B cell (primary cell): ENCODE results near the gene SPATA2L. TPM values are rescaled to one million over a fixed set of nuclear protein-coding genes. Genes with fewer than 3 reads are reported as not detected.

ENCODE experiments used
- ATAC-seq: fragments of 200-7000 bp; cut with Tn5 transposase; one replicate; pipeline ENCODE4 v1.10.0; 2021; ENCODE audit warnings: low read depth, mild to moderate bottlenecking, moderate number of reproducible peaks, moderate library complexity
- CTCF ChIA-PET: fragments of 350-600 bp; sonication (Branson Sonifier 250); formaldehyde crosslinking; loops from one replicate; lab custom pipeline; 2021; ENCODE audit warnings: antibody characterized with exemption, inconsistent platforms; lab: Charles Lee
- POLR2A ChIA-PET: fragments of 350-600 bp; sonication (Branson Sonifier 250); formaldehyde crosslinking; loops from one replicate; lab custom pipeline; 2021; ENCODE audit warnings: antibody characterized with exemption; lab: Charles Lee
- DNase-seq: peaks from one replicate; pipeline ENCODE4 v3.0.0; 2013
- H2AFZ ChIP-seq: 2 replicates; pipeline ENCODE4 v1.6.1; 2012; ENCODE audit warnings: mild to moderate bottlenecking, low read depth, low read length; ENCODE audit not compliant: insufficient read depth, poor library complexity, severe bottlenecking
- H3K27ac ChIP-seq, 2 donors: 1 replicate in 1 of 2; 2 replicates in 1 of 2; pipeline ENCODE4 v1.5.1; 2012 to 2013; ENCODE audit warnings: low read length in 2 of 2, mild to moderate bottlenecking in 2 of 2, moderate library complexity in 1 of 2
- H3K27me3 ChIP-seq, 4 experiments: fragments of 200-600 bp in 1 of 4; sonication (generic) in 1 of 4; replicated peaks in 1 of 4; 1 replicate in 2 of 4; 2 replicates in 2 of 4; pipeline versions ENCODE4 v1.6.1 to v1.7.0; 2013 to 2016; ENCODE audit warnings: low read length in 3 of 4, mild to moderate bottlenecking in 2 of 4, mixed read lengths in 1 of 4, moderate library complexity in 1 of 4; ENCODE audit not compliant: insufficient read depth in 4 of 4, control insufficient read depth in 3 of 4; ENCODE audit errors: control extremely low read depth in 1 of 4
- H3K36me3 ChIP-seq, 2 experiments: replicated peaks in 1 of 2; 1 replicate in 1 of 2; 2 replicates in 1 of 2; pipeline versions ENCODE4 v1.6.1 to v1.7.1; 2013; ENCODE audit warnings: low read length in 1 of 2; ENCODE audit not compliant: insufficient read depth in 2 of 2, control insufficient read depth in 1 of 2; ENCODE audit errors: control extremely low read depth in 1 of 2, extremely low read depth in 1 of 2
- H3K4me1 ChIP-seq, 2 donors: fragments of 200-600 bp in 1 of 2; sonication (generic) in 1 of 2; 1 replicate in 1 of 2; 2 replicates in 1 of 2; pipeline versions ENCODE4 v1.5.1 to v1.6.1; 2013 to 2017; ENCODE audit warnings: low read length in 2 of 2; ENCODE audit not compliant: control insufficient read depth in 2 of 2, insufficient read depth in 2 of 2
- H3K4me2 ChIP-seq: replicated peaks from 2 replicates; pipeline ENCODE3; 2012; ENCODE audit warnings: mild to moderate bottlenecking, low read depth, low read length; ENCODE audit not compliant: poor library complexity, severe bottlenecking
- H3K4me3 ChIP-seq, 5 experiments: fragments of 200-600 bp in 1 of 5; sonication (generic) in 1 of 5; 1 replicate in 3 of 5; 2 replicates in 2 of 5; pipeline versions ENCODE4 v1.5.1 to v1.7.0; 2011 to 2016; ENCODE audit warnings: low read length in 4 of 5, mild to moderate bottlenecking in 4 of 5, low read depth in 2 of 5, control low read depth in 1 of 5, moderate library complexity in 1 of 5; ENCODE audit not compliant: insufficient read depth in 1 of 5; ENCODE audit errors: control extremely low read depth in 1 of 5, extremely low read depth in 1 of 5
- H3K79me2 ChIP-seq: fragments of 200-600 bp; sonication (generic); one replicate; pipeline ENCODE4 v1.6.0; 2016; ENCODE audit warnings: low read length; ENCODE audit not compliant: control insufficient read depth, insufficient read depth
- H3K9ac ChIP-seq: fragments of 200-600 bp; sonication (generic); 2 replicates; pipeline ENCODE4 v1.6.1; 2017; ENCODE audit warnings: mild to moderate bottlenecking, low read length, moderate library complexity
- H3K9me3 ChIP-seq, 3 donors: one replicate each; pipeline versions ENCODE4 v1.6.1 to v1.7.1; 2013; ENCODE audit warnings: low read length in 2 of 3; ENCODE audit not compliant: control insufficient read depth in 2 of 3, insufficient read depth in 1 of 3; ENCODE audit errors: control extremely low read depth in 1 of 3
- H4K20me1 ChIP-seq: 2 replicates; pipeline ENCODE4 v1.6.0; 2012; ENCODE audit warnings: mild to moderate bottlenecking, low read length; ENCODE audit not compliant: insufficient read depth, control insufficient read depth, poor library complexity, severe bottlenecking
- H3K27ac Mint-ChIP-seq: one replicate; pipeline ENCODE4 v1.8.0; 2021; ENCODE audit warnings: mixed read lengths
- H3K27me3 Mint-ChIP-seq: one replicate; pipeline ENCODE4 v1.8.0; 2021; ENCODE audit warnings: mixed read lengths
- H3K4me1 Mint-ChIP-seq: one replicate; pipeline ENCODE4 v1.8.0; 2021; ENCODE audit warnings: mixed read lengths
- H3K4me3 Mint-ChIP-seq: one replicate; pipeline ENCODE4 v1.8.0; 2021; ENCODE audit warnings: mixed read lengths
- H3K9me3 Mint-ChIP-seq: one replicate; pipeline ENCODE4 v1.8.0; 2022; ENCODE audit warnings: mixed read lengths; ENCODE audit not compliant: insufficient read depth
- EZH2 ChIP-seq: IDR thresholded peaks from 2 replicates; pipeline ENCODE4 v1.6.1; 2012; ENCODE audit warnings: borderline replicate concordance, low read depth, mild to moderate bottlenecking, moderate library complexity, low read length; ENCODE audit not compliant: insufficient read depth, poor library complexity, severe bottlenecking
- WGBS: methylation state at CpG from one replicate; pipeline ENCODE4 v1.1.5; 2013; ENCODE audit warnings: missing lambda C conversion rate; ENCODE audit not compliant: insufficient coverage; 5-methylcytosine and 5-hydroxymethylcytosine counted together
- intact Hi-C: fragments of 100-400 bp; cut with micrococcal nuclease; formaldehyde crosslinking; loops from one replicate; pipeline ENCODE4 v1.10.0; 2022
- polyA plus RNA-seq: library from polyadenylated mRNA; depleted of rRNA; stranded (reverse); fragments of >200 nt; gene quantifications from 2 replicates; pipeline ENCODE4 v1.2.3, GENCODE V29; 2012
- total RNA-seq, 2 donors: library from RNA; stranded (reverse); fragments of 120-200 nt in 1 of 2; gene quantifications; 1 replicate in 1 of 2; 2 replicates in 1 of 2; pipeline versions ENCODE4 v1.2.3 to v1.2.4, GENCODE V29; 2013 to 2022
- TF ChIP-seq, protein P1 (sequence below): fragments of 200-600 bp; IDR thresholded peaks from one replicate; pipeline ENCODE4 v1.8.0; 2022; ENCODE audit warnings: antibody characterized with exemption, mild to moderate bottlenecking

SPATA2L gene
- total and polyA plus RNA-seq, 2 donors (not counting 1 experiment from before 2014, with no cell fraction given) = 16.4 to 32.1 TPM

DNA sequence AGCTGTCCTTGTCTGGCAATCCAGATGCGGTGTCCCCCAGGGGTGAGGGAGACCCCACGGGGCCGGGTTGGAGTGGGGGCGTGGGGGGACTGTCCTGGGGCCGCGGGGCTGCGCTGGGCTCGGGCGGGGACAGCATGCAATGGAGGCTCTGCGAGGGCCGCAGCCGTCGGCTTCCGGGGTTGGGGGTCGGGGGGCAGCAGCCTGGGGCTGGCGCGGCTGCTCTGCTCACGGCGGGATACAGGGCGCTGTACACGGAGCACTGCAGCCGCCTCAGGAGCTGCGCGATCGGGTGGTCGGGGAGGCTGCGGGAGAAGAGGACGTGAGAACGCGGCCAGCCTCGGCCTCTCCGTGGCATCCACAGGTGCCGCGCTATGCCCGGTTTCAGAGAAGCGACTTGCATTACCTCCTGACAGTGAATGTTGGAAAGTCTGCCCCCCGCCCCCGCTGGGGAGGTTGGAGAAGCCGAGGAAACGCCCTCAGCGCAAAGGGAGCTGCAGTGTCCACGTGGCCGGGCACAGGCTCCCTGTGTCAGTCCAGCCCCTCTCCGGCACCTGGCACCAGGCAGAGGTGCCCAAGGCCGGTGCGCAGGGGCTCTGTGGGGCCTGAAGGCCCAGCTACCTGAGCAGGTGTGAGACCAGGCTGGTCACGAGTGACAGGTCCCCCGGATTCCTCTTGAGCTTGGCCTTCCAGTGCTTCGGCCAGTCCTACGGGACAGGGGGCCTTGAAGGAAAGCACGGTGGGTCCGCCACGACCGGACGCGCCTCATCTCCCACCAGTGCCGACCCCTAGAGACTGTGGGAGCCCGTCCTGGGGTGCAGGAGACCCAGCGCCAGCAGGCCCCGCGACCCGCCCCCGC is 9.4 kb upstream of the SPATA2L start:
- Mint-ChIP-seq H3K27me3 (no peaks in the 10 kb centered on the region), H3K9me3 (no peaks in the 10 kb centered on the region), H3K4me3 (no peak overlapping the region), H3K27ac (no peak overlapping the region), H3K4me1 (peaks cover 6% of the 10 kb centered on the region)
- H3K79me2 ChIP-seq = no peaks in the 10 kb centered on the region
- H3K27ac ChIP-seq = no peak overlapping the region
- H3K27me3 ChIP-seq = no peaks in the 10 kb centered on the region
- H3K9ac ChIP-seq = no peak overlapping the region
- no peaks in the 10 kb centered on the region for H3K36me3 ChIP-seq
- intact Hi-C loops = loop anchor here (1.0 kb wide), 2 partner anchors 9 to 10 kb away; partner anchors contain the start of gene ZNF276
- POLR2A ChIA-PET = no interaction called here
- ATAC-seq (no peak), DNase-seq (peak; percentile 43)
- peaks cover 12 to 16% of the 10 kb centered on the region in 2 donors for H3K4me1 ChIP-seq
- WGBS = 94% methylated on average over 57 of the region's 63 CpGs
- H3K9me3 ChIP-seq = no peaks in the 10 kb centered on the region
- no peak overlapping the region for H3K4me3 ChIP-seq
- TF ChIP-seq, protein P1, sequence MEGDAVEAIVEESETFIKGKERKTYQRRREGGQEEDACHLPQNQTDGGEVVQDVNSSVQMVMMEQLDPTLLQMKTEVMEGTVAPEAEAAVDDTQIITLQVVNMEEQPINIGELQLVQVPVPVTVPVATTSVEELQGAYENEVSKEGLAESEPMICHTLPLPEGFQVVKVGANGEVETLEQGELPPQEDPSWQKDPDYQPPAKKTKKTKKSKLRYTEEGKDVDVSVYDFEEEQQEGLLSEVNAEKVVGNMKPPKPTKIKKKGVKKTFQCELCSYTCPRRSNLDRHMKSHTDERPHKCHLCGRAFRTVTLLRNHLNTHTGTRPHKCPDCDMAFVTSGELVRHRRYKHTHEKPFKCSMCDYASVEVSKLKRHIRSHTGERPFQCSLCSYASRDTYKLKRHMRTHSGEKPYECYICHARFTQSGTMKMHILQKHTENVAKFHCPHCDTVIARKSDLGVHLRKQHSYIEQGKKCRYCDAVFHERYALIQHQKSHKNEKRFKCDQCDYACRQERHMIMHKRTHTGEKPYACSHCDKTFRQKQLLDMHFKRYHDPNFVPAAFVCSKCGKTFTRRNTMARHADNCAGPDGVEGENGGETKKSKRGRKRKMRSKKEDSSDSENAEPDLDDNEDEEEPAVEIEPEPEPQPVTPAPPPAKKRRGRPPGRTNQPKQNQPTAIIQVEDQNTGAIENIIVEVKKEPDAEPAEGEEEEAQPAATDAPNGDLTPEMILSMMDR = no peak
- no peak for TF ChIP-seq EZH2
- H4K20me1 ChIP-seq = no peaks in the 10 kb centered on the region
- peak overlapping the region; percentile 99 for H3K4me2 ChIP-seq
- H2AFZ ChIP-seq = no peak overlapping the region
- CTCF ChIA-PET = interaction anchor here (0.8 to 1.1 kb wide), 2 partner anchors 11 to 149 kb away, joined by 3 read pairs; no protein-coding TSS in a partner anchor
